Fibroblast of lung (primary cell): Measurements from ENCODE around the gene RPRM.

Experiments used
- EZH2 ChIP-seq: IDR thresholded peaks from 2 replicates; pipeline ENCODE4 v1.5.1; 2012; ENCODE audit warnings: low read length, control low read depth, mild to moderate bottlenecking; ENCODE audit errors: missing control alignments
- TF ChIP-seq, protein P1 (sequence below), 2 donors: IDR thresholded peaks in 1 of 2; conservative IDR thresholded peaks in 1 of 2; 1 replicate in 1 of 2; 2 replicates in 1 of 2; pipeline ENCODE4 v1.5.1; 2011 to 2012; ENCODE audit warnings: low read length in 2 of 2, control low read depth in 1 of 2, inconsistent platforms in 1 of 2, low read depth in 1 of 2, mild to moderate bottlenecking in 1 of 2

DNA sequence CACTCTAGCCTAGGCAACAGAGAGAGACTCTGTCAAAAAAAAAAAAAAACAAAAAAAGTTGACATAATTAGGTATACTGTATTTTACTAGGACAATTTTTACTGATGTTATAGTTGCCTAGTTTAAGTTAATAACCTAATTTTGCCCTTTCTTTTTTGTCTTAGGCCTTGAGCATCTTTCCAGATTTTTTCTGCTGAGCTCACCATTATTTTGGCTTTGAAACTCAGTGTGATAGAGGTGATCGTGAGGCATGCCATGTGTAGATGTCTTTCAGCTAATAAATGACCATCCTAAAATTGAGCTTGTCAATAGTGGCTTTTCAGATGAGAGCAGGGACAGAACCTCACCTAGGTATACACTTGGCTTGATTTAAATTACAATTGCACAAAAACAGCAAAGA, 47.4 kb downstream of the RPRM start:
- TF ChIP-seq, protein P1, sequence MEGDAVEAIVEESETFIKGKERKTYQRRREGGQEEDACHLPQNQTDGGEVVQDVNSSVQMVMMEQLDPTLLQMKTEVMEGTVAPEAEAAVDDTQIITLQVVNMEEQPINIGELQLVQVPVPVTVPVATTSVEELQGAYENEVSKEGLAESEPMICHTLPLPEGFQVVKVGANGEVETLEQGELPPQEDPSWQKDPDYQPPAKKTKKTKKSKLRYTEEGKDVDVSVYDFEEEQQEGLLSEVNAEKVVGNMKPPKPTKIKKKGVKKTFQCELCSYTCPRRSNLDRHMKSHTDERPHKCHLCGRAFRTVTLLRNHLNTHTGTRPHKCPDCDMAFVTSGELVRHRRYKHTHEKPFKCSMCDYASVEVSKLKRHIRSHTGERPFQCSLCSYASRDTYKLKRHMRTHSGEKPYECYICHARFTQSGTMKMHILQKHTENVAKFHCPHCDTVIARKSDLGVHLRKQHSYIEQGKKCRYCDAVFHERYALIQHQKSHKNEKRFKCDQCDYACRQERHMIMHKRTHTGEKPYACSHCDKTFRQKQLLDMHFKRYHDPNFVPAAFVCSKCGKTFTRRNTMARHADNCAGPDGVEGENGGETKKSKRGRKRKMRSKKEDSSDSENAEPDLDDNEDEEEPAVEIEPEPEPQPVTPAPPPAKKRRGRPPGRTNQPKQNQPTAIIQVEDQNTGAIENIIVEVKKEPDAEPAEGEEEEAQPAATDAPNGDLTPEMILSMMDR (conservative IDR thresholded peaks at IDR 0.05 in 1 of 2, IDR thresholded peaks at IDR 0.05 in 1 of 2; ENCODE audit: low read depth in 1 of 2, low read length in 2 of 2), result no peak
- no peak for TF ChIP-seq EZH2
